WTC11 (cell line): ENCODE measurements around the gene KIF21A. TPM values are rescaled to one million over a fixed set of nuclear protein-coding genes. Genes with fewer than 3 reads are reported as not detected.

Source experiments
- ATAC-seq: fragments of 200-7000 bp; cut with Tn5 transposase; 2 replicates; pipeline ENCODE4 v1.10.0; 2021; ENCODE audit warnings: mild to moderate bottlenecking, moderate library complexity
- CTCF ChIA-PET: fragments of 300-600 bp; sonication (Branson Sonifier 250); formaldehyde crosslinking; loops from one replicate; lab custom pipeline; 2021; ENCODE audit warnings: antibody characterized with exemption; lab: Charles Lee
- POLR2A ChIA-PET: fragments of 350-600 bp; sonication (Branson Sonifier 250); formaldehyde crosslinking; loops from one replicate; lab custom pipeline; 2021; ENCODE audit warnings: antibody characterized with exemption; lab: Charles Lee
- DNase-seq: peaks from one replicate; pipeline ENCODE4 v3.0.0; 2021; ENCODE audit warnings: low spot score
- H3K27ac Mint-ChIP-seq: 2 replicates; pipeline ENCODE4 v1.8.0; 2021; ENCODE audit warnings: mixed read lengths
- H3K27me3 Mint-ChIP-seq: 2 replicates; pipeline ENCODE4 v1.8.0; 2021; ENCODE audit warnings: low read depth, mild to moderate bottlenecking, moderate library complexity, mixed read lengths
- H3K36me3 Mint-ChIP-seq: 2 replicates; pipeline ENCODE4 v1.8.0; 2021; ENCODE audit warnings: mixed read lengths
- H3K4me1 Mint-ChIP-seq: 2 replicates; pipeline ENCODE4 v1.8.0; 2022; ENCODE audit warnings: mixed read lengths
- H3K4me3 Mint-ChIP-seq: 2 replicates; pipeline ENCODE4 v1.8.0; 2021; ENCODE audit warnings: mild to moderate bottlenecking, moderate library complexity, mixed read lengths
- H3K9me3 Mint-ChIP-seq: 2 replicates; pipeline ENCODE4 v1.8.0; 2021; ENCODE audit warnings: mixed read lengths
- CREB1 ChIP-seq: sonication (generic); formaldehyde crosslinking; IDR thresholded peaks from 2 replicates; pipeline ENCODE4 v1.8.0; 2023; ENCODE audit warnings: mild to moderate bottlenecking, missing genetic modification reagents
- CREM ChIP-seq: sonication (generic); formaldehyde crosslinking; IDR thresholded peaks from 2 replicates; pipeline ENCODE4 v1.8.1; 2022; ENCODE audit warnings: mild to moderate bottlenecking, missing genetic modification reagents, moderate library complexity
- CTCF ChIP-seq: fragments of 200-600 bp; IDR thresholded peaks from 2 replicates; pipeline ENCODE4 v1.8.0; 2022; ENCODE audit warnings: antibody characterized with exemption
- E2F1 ChIP-seq: sonication (generic); formaldehyde crosslinking; IDR thresholded peaks from 2 replicates; pipeline ENCODE4 v1.8.0; 2022; ENCODE audit warnings: mild to moderate bottlenecking, missing genetic modification reagents
- ERG ChIP-seq: fragments of 250-450 bp; sonication (Bioruptor Pico); IDR thresholded peaks from 2 replicates; pipeline ENCODE4 v1.8.0; 2021; ENCODE audit warnings: mild to moderate bottlenecking
- FOXK1 ChIP-seq: sonication (generic); formaldehyde crosslinking; IDR thresholded peaks from 2 replicates; pipeline ENCODE4 v1.8.0; 2022; ENCODE audit warnings: mild to moderate bottlenecking, moderate library complexity, missing genetic modification reagents
- FOXP1 ChIP-seq: sonication (generic); formaldehyde crosslinking; IDR thresholded peaks from 2 replicates; pipeline ENCODE4 v1.8.0; 2022; ENCODE audit warnings: missing genetic modification reagents, mild to moderate bottlenecking, moderate library complexity, borderline replicate concordance
- GABPB1 ChIP-seq: sonication (generic); formaldehyde crosslinking; IDR thresholded peaks from 2 replicates; pipeline ENCODE4 v1.8.1; 2023; ENCODE audit warnings: mild to moderate bottlenecking, missing genetic modification reagents
- IRF2 ChIP-seq: sonication (generic); formaldehyde crosslinking; IDR thresholded peaks from 2 replicates; pipeline ENCODE4 v1.8.0; 2022; ENCODE audit warnings: low read depth, missing genetic modification reagents, borderline replicate concordance
- JUN ChIP-seq: sonication (generic); formaldehyde crosslinking; IDR thresholded peaks from 2 replicates; pipeline ENCODE4 v1.8.0; 2023; ENCODE audit warnings: mild to moderate bottlenecking, missing genetic modification reagents
- KAT7 ChIP-seq: sonication (generic); formaldehyde crosslinking; IDR thresholded peaks from 2 replicates; pipeline ENCODE4 v1.8.1; 2023; ENCODE audit warnings: missing genetic modification reagents, mild to moderate bottlenecking, borderline replicate concordance
- MYBL2 ChIP-seq: sonication (generic); formaldehyde crosslinking; IDR thresholded peaks from 2 replicates; pipeline ENCODE4 v1.8.1; 2023; ENCODE audit warnings: mild to moderate bottlenecking, moderate library complexity, missing genetic modification reagents
- NFE2L1 ChIP-seq: sonication (generic); formaldehyde crosslinking; IDR thresholded peaks from 2 replicates; pipeline ENCODE4 v1.8.1; 2023; ENCODE audit warnings: missing genetic modification reagents
- NR1H2 ChIP-seq: sonication (generic); formaldehyde crosslinking; IDR thresholded peaks from 2 replicates; pipeline ENCODE4 v1.9.0; 2021; ENCODE audit warnings: mild to moderate bottlenecking, moderate library complexity, missing genetic modification reagents
- NR3C1 ChIP-seq: sonication (generic); formaldehyde crosslinking; conservative IDR thresholded peaks from 2 replicates; pipeline ENCODE4 v1.8.1; 2023; ENCODE audit warnings: low read depth, mild to moderate bottlenecking, missing genetic modification reagents
- OVOL2 ChIP-seq: fragments of 250-450 bp; sonication (Bioruptor Pico); IDR thresholded peaks from 2 replicates; pipeline ENCODE4 v1.9.0; 2021; ENCODE audit warnings: mild to moderate bottlenecking, borderline replicate concordance
- PRRX2 ChIP-seq: fragments of 250-450 bp; sonication (Bioruptor Pico); IDR thresholded peaks from 2 replicates; pipeline ENCODE4 v1.8.0; 2021; ENCODE audit warnings: mild to moderate bottlenecking
- RORB ChIP-seq: fragments of 250-450 bp; sonication (Bioruptor Pico); IDR thresholded peaks from 2 replicates; pipeline ENCODE4 v1.9.0; 2021; ENCODE audit warnings: mild to moderate bottlenecking
- SMAD3 ChIP-seq: sonication (generic); formaldehyde crosslinking; IDR thresholded peaks from 2 replicates; pipeline ENCODE4 v1.8.0; 2022; ENCODE audit warnings: missing genetic modification reagents, mild to moderate bottlenecking, borderline replicate concordance
- SP1 ChIP-seq: sonication (generic); formaldehyde crosslinking; conservative IDR thresholded peaks from 2 replicates; pipeline ENCODE4 v1.8.1; 2022; ENCODE audit warnings: missing genetic modification reagents
- USF1 ChIP-seq: sonication (generic); formaldehyde crosslinking; IDR thresholded peaks from 2 replicates; pipeline ENCODE4 v1.8.0; 2022; ENCODE audit warnings: mild to moderate bottlenecking, missing genetic modification reagents
- ZBTB43 ChIP-seq: sonication (generic); formaldehyde crosslinking; IDR thresholded peaks from 2 replicates; pipeline ENCODE4 v1.8.1; 2023; ENCODE audit warnings: mild to moderate bottlenecking, missing genetic modification reagents
- ZNF219 ChIP-seq: sonication (generic); formaldehyde crosslinking; IDR thresholded peaks from 2 replicates; pipeline ENCODE4 v1.8.0; 2023; ENCODE audit warnings: missing genetic modification reagents, mild to moderate bottlenecking, borderline replicate concordance
- ZNF317 ChIP-seq: sonication (generic); formaldehyde crosslinking; IDR thresholded peaks from 2 replicates; pipeline ENCODE4 v1.8.1; 2023; ENCODE audit warnings: low read depth, mild to moderate bottlenecking, moderate library complexity, missing genetic modification reagents, borderline replicate concordance
- ZNF416 ChIP-seq: fragments of 250-450 bp; sonication (Bioruptor Pico); IDR thresholded peaks from 2 replicates; pipeline ENCODE4 v1.9.0; 2021; ENCODE audit warnings: mild to moderate bottlenecking, inconsistent platforms
- ZNF423 ChIP-seq: fragments of 250-450 bp; sonication (Bioruptor Pico); IDR thresholded peaks from 2 replicates; pipeline ENCODE4 v2.1.2; 2022; ENCODE audit warnings: mild to moderate bottlenecking, moderate library complexity
- ZNF425 ChIP-seq: fragments of 250-450 bp; sonication (Bioruptor Pico); conservative IDR thresholded peaks from 2 replicates; pipeline ENCODE4 v1.9.0; 2021; ENCODE audit warnings: mild to moderate bottlenecking
- total RNA-seq: library from RNA; stranded (reverse); gene quantifications from 3 replicates; pipeline ENCODE4 v1.2.3, GENCODE V29; 2021

Gene KIF21A
- total RNA-seq, 1 experiment from 2014 or later, result 34.7 TPM

- ATAC-seq (no peak), DNase-seq (no peak)
- H3K27ac Mint-ChIP-seq, result no peak overlapping the region; the same call in 1 of the 2 replicates
- POLR2A ChIA-PET, result no interaction called here
- no peak for TF ChIP-seq CTCF
- TF ChIP-seq IRF2 (CRISPR knock-in tag), result no peak
- no peak for TF ChIP-seq ZNF416 (CRISPR knock-in tag)
- no peak for TF ChIP-seq FOXP1
- TF ChIP-seq NR1H2 (CRISPR knock-in tag), result no peak
- no peaks in the 10 kb centered on the region for H3K27me3 Mint-ChIP-seq
- no peak overlapping the region for H3K4me3 Mint-ChIP-seq
- CTCF ChIA-PET, result interaction anchor here (0.8 to 1.5 kb wide), 3 partner anchors 12 to 255 kb away, joined by 3 to 8 read pairs (median 3); partner anchors contain the start of gene ABCD2
- peaks cover 7% of the 10 kb centered on the region; the same call in 1 of the 2 replicates for H3K4me1 Mint-ChIP-seq
- peaks cover 33% of the 10 kb centered on the region for H3K36me3 Mint-ChIP-seq
- peaks cover 7% of the 10 kb centered on the region for H3K9me3 Mint-ChIP-seq
Measured at GRCh38 chr12:39364196-39364595, 78.7 kb downstream of the KIF21A start.

GRCh38 chr12:39359645-39360044, 83.3 kb downstream of the KIF21A start:
- no peak for DNase-seq
- POLR2A ChIA-PET, result no interaction called here
- Mint-ChIP-seq H3K9me3 (peaks cover 7% of the 10 kb centered on the region), H3K4me1 (no peaks in the 10 kb centered on the region), H3K4me3 (no peak overlapping the region), H3K27ac (no peak overlapping the region), H3K27me3 (no peaks in the 10 kb centered on the region), H3K36me3 (peaks cover 38% of the 10 kb centered on the region)
- CTCF ChIA-PET, result interaction anchor here (1.2 kb wide), 1 partner anchor 16 kb away, joined by 3 read pairs; no protein-coding TSS in a partner anchor
- TF ChIP-seq CREM, result no peak
- no peak for TF ChIP-seq SMAD3 (CRISPR knock-in tag)
- TF ChIP-seq JUN (CRISPR knock-in tag), result no peak
- no peak for TF ChIP-seq ERG
- no peak for TF ChIP-seq ZNF317 (CRISPR knock-in tag)
- no peak for TF ChIP-seq ZNF423
- TF ChIP-seq NR3C1 (CRISPR knock-in tag), result no peak
- no peak for TF ChIP-seq CREB1 (CRISPR knock-in tag)
- no peak for TF ChIP-seq PRRX2 (CRISPR knock-in tag)
- no peak for ATAC-seq

- H3K27ac Mint-ChIP-seq, result no peak overlapping the region
- CTCF ChIA-PET, result no interaction called here
- POLR2A ChIA-PET, result no interaction called here
- ATAC-seq (no peak), DNase-seq (no peak)
- no peak overlapping the region for H3K4me3 Mint-ChIP-seq
- H3K9me3 Mint-ChIP-seq, result peaks cover 3% of the 10 kb centered on the region
- H3K27me3 Mint-ChIP-seq, result no peaks in the 10 kb centered on the region
- H3K36me3 Mint-ChIP-seq, result peaks cover 27% of the 10 kb centered on the region
- H3K4me1 Mint-ChIP-seq, result no peaks in the 10 kb centered on the region
- TF ChIP-seq E2F1 (CRISPR knock-in tag) (no peak), GABPB1 (no peak), ZNF317 (CRISPR knock-in tag) (no peak), ZNF425 (no peak), CREM (no peak), OVOL2 (CRISPR knock-in tag) (no peak), SP1 (CRISPR knock-in tag) (no peak), NFE2L1 (CRISPR knock-in tag) (no peak), NR3C1 (CRISPR knock-in tag) (no peak), ZNF219 (no peak), RORB (CRISPR knock-in tag) (no peak), USF1 (CRISPR knock-in tag) (no peak), MYBL2 (no peak), FOXK1 (CRISPR knock-in tag) (no peak), ZBTB43 (CRISPR knock-in tag) (no peak), KAT7 (CRISPR knock-in tag) (no peak)
- TF ChIP-seq, all 79 proteins: peak for 0
Measured at GRCh38 chr12:39357041-39357440, 85.9 kb downstream of the KIF21A start.
